SJCRH30 (cell line): ENCODE measurements around the gene RUVBL2. TPM values are rescaled to one million over a fixed set of nuclear protein-coding genes. Genes with fewer than 3 reads are reported as not detected.
A peak's percentile ranks its signal among the peaks of the same experiment; 100 is the strongest.

Experiments used
- DNase-seq, 2 experiments: peaks; one replicate each; pipeline ENCODE4 v3.0.0-alpha.2; 2015 to 2020
- H3K27ac ChIP-seq: fragments of 250-450 bp; sonication (Bioruptor Pico); 2 replicates; pipeline ENCODE4 v1.5.1; 2020; ENCODE audit warnings: mild to moderate bottlenecking, moderate library complexity
- H3K27me3 ChIP-seq: fragments of 250-450 bp; sonication (Bioruptor Pico); 2 replicates; pipeline ENCODE4 v1.5.1; 2020; ENCODE audit warnings: mild to moderate bottlenecking, moderate library complexity
- H3K36me3 ChIP-seq: fragments of 250-450 bp; sonication (Bioruptor Pico); 2 replicates; pipeline ENCODE4 v1.5.1; 2020; ENCODE audit warnings: mild to moderate bottlenecking, moderate library complexity
- H3K4me1 ChIP-seq: fragments of 250-450 bp; sonication (Bioruptor Pico); 2 replicates; pipeline ENCODE4 v1.5.1; 2020; ENCODE audit warnings: mild to moderate bottlenecking, moderate library complexity
- H3K4me3 ChIP-seq: fragments of 250-450 bp; sonication (Bioruptor Pico); 2 replicates; pipeline ENCODE4 v1.5.1; 2020; ENCODE audit warnings: mild to moderate bottlenecking, moderate library complexity
- H3K9me3 ChIP-seq: fragments of 250-450 bp; sonication (Bioruptor Pico); replicated peaks from 2 replicates; pipeline ENCODE4 v1.5.1; 2020; ENCODE audit warnings: mild to moderate bottlenecking, moderate library complexity
- total RNA-seq: library from RNA; depleted of rRNA; stranded (reverse); fragments of >200 nt; shearing (Covaris generic); gene quantifications from 2 replicates; pipeline ENCODE4 v1.2.3, GENCODE V29; 2014

RUVBL2 gene
- total RNA-seq, 1 experiment from 2014 or later, result 139 TPM

DNA sequence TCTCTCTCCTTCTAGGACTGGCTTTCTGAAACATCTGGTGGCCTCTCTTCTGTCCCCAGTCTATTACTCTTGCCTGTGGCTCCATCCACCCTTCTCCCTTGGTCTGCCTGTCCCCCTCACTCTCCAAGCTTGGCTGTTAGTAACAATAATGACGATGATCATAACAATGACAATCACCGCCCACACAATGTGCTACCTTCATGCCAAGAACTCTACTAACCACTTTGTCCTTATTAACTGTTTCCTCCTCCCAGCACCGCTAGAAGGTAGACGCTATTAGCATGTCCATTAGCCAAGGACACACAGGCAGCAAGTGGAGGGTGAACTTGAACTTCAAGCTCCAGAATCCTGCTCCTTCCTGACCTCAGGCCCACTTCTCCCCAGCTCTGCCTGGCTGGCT lies 3.3 kb upstream of the RUVBL2 start:
- Histone ChIP-seq H3K9me3 (no peaks in the 10 kb centered on the region), H3K36me3 (peaks cover 22% of the 10 kb centered on the region), H3K27me3 (no peaks in the 10 kb centered on the region), H3K27ac (peak overlapping the region; percentile 69), H3K4me3 (no peak overlapping the region), H3K4me1 (peaks cover 12% of the 10 kb centered on the region)
- DNase-seq, result no peak

DNA sequence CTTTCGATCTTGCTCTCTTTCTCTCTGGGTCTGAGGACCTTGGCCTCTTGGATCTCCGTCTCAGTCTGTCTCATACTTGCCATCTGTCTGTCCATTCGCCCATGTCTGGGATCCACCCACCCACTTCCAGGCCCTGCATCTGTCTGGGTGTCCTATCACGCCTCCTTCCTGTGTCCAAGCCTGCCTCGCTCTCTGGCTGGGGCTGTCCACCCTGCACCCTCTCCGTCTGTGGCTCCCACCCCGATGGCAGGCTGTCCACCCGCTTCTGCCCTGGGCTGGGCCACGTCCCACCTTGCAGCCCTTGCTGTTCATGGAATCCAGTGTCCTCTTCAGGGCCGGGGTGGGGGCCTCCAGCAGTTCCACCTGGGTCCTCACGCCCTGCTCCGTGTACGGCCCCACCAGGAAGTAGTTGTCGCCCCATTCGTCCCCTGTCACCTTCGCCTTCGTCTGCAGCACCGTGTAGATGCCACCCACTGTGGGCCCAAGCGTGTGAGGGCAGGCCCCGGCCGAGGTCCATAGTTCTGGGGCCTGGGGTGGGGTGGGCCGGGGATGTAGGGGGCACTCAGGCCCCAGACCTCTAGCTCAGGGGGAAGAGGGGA lies 2.6 kb upstream of the RUVBL2 start:
- no peak overlapping the region for H3K27ac ChIP-seq
- peaks cover 15% of the 10 kb centered on the region for H3K36me3 ChIP-seq
- H3K4me3 ChIP-seq, result no peak overlapping the region
- DNase-seq, result no peak
- H3K4me1 ChIP-seq, result peaks cover 12% of the 10 kb centered on the region
- no peaks in the 10 kb centered on the region for H3K9me3 ChIP-seq
- no peaks in the 10 kb centered on the region for H3K27me3 ChIP-seq

DNA sequence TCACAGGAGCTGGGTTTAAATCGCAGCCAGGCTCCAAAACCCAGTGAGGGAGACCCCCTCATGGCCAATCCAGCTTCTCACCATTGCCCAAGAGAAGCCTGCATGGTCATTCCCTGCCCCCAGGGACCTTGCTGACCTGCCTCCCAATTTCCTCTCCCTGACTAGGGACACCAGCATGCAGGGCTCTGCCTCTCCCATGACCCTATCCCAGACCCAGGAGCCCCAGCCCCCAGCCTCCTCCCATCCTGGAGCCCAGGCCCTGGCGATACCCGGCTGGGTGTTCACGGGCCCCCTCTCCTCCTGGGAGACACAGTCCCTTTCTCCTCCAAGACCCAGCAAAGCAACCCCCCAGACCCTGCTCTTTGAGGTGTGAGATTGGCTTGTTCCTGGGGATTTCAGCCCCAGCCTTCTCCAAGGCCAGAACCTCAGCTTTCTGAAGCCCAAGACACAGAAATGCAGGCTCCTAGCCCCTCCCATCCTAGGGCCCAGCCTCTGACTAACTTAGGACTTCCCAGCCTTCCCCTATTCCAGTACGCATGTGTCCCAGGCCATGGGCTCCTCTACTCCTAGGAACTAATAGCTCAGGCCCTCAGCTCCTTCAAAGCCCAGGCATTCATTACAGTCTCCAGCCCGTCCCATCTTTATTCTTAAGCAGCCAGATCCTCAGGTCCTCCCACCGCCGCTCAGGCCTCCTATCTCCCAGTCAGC lies 1.7 kb upstream of the RUVBL2 start:
- peaks cover 12% of the 10 kb centered on the region for H3K4me1 ChIP-seq
- no peaks in the 10 kb centered on the region for H3K27me3 ChIP-seq
- peaks cover 13% of the 10 kb centered on the region for H3K36me3 ChIP-seq
- peak overlapping the region; percentile 63 for H3K4me3 ChIP-seq
- peak; percentile 70 to 79 for DNase-seq
- H3K9me3 ChIP-seq, result no peaks in the 10 kb centered on the region
- H3K27ac ChIP-seq, result peak overlapping the region; percentile 54

DNA sequence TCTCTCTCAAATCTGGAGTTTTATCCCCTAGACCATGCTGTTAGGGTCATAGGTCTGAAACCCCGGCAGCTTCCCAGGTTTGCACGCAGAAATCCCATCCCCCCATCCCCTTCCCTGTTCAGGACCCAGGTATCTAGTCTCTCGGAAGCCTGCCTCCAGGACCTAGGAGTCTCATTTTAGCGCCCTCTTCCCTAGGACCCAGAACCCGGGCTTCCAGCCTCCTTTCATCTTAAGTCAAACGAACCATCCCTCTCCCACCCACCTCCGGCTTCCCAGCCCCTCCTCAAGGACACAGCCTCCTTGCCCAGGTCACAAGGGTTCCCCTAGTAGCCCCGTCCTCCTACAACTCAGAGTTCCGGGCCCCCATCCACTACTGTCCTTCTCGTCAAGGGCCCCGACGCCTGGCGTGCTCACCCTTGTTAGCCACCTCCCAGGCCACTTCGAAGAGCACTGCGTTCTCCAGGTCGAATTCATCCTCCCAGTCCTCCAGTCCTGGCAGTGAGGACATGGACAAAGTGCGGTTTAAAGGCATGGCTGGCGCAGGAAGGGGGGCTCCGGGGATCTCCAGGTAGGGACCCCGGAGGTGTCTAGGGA lies 1.0 kb upstream of the RUVBL2 start:
- DNase-seq, result no peak
- peaks cover 12% of the 10 kb centered on the region for H3K4me1 ChIP-seq
- peak overlapping the region; percentile 54 for H3K27ac ChIP-seq
- no peaks in the 10 kb centered on the region for H3K27me3 ChIP-seq
- peak overlapping the region; percentile 63 for H3K4me3 ChIP-seq
- no peaks in the 10 kb centered on the region for H3K9me3 ChIP-seq
- H3K36me3 ChIP-seq, result peaks cover 10% of the 10 kb centered on the region

DNA sequence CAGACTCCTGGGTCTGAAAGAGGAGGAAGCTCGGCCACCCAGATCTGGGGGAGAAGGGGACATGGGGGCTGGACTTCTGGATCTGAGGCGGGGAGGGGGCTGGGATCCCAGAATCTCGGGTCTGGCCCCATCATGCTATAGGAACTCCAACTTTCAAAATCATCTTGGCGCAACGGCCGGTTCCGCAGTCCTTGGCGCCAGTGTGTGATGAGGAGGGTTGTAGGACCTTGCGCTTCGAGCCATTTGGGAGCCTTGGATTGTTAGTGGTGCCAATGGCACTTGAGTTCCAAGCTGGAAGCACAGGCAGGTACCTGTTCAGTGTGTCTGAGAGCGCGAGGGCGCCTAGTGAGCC lies 324 bp downstream of the RUVBL2 start:
- Histone ChIP-seq H3K4me1 (peaks cover 12% of the 10 kb centered on the region), H3K27ac (peak overlapping the region; percentile 51), H3K4me3 (peak overlapping the region; percentile 63), H3K9me3 (no peaks in the 10 kb centered on the region), H3K36me3 (no peaks in the 10 kb centered on the region; the same call in 1 of the 2 replicates), H3K27me3 (no peaks in the 10 kb centered on the region)
- DNase-seq, result no peak

DNA sequence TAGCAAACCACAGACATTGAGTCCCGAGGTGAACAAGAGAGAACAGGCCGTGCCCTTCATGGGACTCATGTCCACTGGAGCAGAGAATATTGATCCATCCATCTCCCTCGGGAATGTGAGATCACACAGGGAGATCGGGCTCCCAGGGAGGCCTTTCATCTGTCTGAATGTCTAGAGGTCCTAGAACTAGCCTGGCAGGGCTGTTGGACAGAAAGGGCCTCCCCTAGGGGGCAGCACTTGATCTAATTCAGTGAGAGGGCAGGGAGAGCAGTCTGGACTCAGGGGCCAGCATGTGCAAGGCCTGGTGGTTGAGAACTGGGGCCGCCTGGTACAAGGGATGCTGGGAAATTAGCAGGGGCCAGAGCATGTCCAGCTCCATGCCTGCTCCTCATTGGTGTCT lies 4.3 kb downstream of the RUVBL2 start:
- Histone ChIP-seq H3K27ac (no peak overlapping the region), H3K36me3 (peaks cover 7% of the 10 kb centered on the region; the same call in 1 of the 2 replicates), H3K4me3 (no peak overlapping the region), H3K27me3 (no peaks in the 10 kb centered on the region), H3K9me3 (no peaks in the 10 kb centered on the region), H3K4me1 (no peaks in the 10 kb centered on the region)
- peak; percentile 81 to 84 for DNase-seq

DNA sequence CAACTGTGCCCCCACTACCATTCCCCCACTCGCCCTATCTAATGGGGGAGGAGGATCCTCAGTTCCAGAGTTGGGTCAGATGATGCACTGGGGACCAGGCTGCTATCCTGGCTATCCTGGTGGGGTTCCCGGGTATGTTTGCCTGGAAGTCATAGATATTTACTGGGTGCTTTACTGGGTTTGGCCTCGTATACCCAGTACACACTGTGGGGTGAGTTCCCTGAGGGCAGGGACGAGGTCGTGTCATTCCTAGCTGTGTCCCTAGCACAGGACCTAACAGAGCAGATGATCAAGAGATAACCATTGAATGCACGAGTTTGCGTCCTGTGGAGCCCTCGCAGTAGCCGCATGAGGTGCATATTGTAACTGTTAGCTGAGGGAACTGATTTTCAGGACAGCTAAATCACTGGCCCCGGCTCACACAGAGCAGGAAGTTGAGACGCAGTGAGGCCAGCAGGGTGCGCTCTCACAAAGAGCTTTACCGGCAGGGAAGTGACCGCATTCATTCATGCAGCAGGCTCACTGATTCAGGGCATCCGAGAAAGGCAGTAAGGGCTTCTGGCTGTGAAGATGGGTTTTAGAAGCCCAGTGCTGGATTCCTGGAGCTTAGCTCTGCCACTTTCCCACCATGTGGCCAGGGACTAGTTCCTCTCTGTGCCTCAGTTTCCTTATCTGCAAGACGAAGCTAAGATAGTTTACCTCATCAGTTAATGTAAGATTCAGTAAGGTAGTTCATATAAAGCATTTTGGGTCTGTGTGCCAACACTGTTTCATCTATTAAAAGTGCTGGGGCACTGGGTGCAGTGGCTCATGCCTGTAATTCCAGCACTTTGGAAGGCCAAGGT lies 6.0 kb downstream of the RUVBL2 start:
- Histone ChIP-seq H3K9me3 (no peaks in the 10 kb centered on the region), H3K4me3 (no peak overlapping the region), H3K27me3 (no peaks in the 10 kb centered on the region), H3K4me1 (no peaks in the 10 kb centered on the region), H3K36me3 (peaks cover 12% of the 10 kb centered on the region; the same call in 1 of the 2 replicates), H3K27ac (no peak overlapping the region)
- DNase-seq, result peak; percentile 48 to 59

DNA sequence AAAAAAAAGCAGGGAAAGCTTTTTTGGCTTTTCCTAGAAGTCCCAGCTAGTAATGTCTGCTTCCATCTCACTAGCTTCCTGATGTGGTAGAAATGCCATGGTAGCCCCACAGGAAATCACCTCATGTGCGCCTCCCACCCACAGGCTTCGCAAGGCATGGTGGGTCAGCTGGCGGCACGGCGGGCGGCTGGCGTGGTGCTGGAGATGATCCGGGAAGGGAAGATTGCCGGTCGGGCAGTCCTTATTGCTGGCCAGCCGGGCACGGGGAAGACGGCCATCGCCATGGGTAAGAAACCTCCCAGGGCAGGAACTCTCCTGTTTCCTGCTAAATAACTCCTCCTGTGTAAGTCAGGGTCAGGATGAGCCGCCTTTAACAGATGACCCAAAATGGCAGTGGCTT lies 10.4 kb downstream of the RUVBL2 start:
- no peak for DNase-seq
- no peaks in the 10 kb centered on the region for H3K27me3 ChIP-seq
- H3K36me3 ChIP-seq, result peaks cover 24% of the 10 kb centered on the region
- H3K27ac ChIP-seq, result no peak overlapping the region
- H3K4me1 ChIP-seq, result no peaks in the 10 kb centered on the region
- H3K9me3 ChIP-seq, result no peaks in the 10 kb centered on the region
- H3K4me3 ChIP-seq, result no peak overlapping the region

DNA sequence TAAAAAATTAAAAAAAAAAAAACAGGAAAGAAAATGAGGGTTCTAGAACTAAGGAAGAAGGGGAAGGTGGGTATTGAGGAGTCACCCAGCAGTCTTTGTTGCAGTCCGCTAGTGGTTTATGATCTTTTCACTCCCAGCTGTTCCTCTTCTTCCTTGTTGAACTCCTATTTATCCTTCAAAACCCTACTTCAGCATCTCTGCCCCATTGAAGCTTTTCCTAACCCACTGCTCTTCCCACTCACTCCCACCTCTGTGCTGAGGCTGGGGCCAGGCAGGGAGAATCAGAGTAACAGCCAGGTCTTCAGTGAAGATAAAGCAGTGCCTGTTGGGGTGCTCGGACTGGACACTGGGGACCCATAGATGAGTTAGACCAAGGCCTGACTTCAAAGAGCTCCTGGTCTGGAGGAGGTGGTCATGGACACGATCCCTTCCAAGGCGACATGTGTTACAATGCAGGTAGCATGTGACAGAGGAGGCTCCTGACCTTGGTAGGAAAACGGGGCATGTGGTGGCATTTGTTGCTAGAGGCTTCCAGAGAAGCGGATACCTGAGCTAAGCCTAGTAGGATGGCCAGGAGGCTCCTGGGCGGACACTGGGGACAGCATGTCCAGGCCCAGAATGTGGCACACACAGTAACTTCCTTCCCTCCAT lies 11.4 kb downstream of the RUVBL2 start:
- H3K9me3 ChIP-seq, result no peaks in the 10 kb centered on the region
- H3K27ac ChIP-seq, result no peak overlapping the region
- DNase-seq, result no peak
- no peaks in the 10 kb centered on the region for H3K27me3 ChIP-seq
- H3K4me1 ChIP-seq, result no peaks in the 10 kb centered on the region
- no peak overlapping the region for H3K4me3 ChIP-seq
- peaks cover 29% of the 10 kb centered on the region for H3K36me3 ChIP-seq

DNA sequence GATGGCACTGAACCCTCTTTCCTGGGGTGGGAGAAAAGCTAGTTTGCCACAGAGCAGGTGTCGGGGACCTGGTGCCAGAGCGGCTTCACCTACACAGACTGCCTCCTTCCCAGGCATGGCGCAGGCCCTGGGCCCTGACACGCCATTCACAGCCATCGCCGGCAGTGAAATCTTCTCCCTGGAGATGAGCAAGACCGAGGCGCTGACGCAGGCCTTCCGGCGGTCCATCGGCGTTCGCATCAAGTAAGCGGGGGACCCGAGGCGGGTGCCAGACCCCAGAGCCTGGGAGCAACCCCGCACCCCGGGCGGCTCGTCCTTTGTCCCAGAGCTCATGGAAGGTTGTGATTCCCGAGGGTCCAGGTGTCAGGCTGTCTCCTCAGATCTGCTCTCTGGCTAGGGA lies 13.2 kb downstream of the RUVBL2 start:
- no peak for DNase-seq
- H3K9me3 ChIP-seq, result no peaks in the 10 kb centered on the region
- H3K36me3 ChIP-seq, result peaks cover 37% of the 10 kb centered on the region
- no peak overlapping the region for H3K4me3 ChIP-seq
- H3K27me3 ChIP-seq, result no peaks in the 10 kb centered on the region
- H3K4me1 ChIP-seq, result no peaks in the 10 kb centered on the region
- H3K27ac ChIP-seq, result no peak overlapping the region

DNA sequence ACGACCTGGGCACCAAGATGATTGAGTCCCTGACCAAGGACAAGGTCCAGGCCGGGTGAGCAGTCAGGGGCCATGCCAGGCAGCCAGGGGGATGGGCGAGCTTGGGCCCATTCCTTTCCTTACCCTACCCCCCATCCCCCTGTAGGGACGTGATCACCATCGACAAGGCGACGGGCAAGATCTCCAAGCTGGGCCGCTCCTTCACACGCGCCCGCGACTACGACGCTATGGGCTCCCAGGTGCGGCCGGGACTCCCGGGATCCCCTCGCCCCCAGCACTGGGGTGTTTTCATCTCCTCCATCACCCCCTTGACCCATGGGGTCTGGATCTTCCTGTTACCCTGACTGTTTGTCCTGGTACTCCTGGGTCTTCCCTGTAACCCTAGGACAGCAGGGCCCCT lies 16.1 kb downstream of the RUVBL2 start:
- Histone ChIP-seq H3K4me1 (no peaks in the 10 kb centered on the region), H3K36me3 (peaks cover 31% of the 10 kb centered on the region), H3K27me3 (no peaks in the 10 kb centered on the region), H3K4me3 (no peak overlapping the region), H3K27ac (no peak overlapping the region), H3K9me3 (no peaks in the 10 kb centered on the region)
- DNase-seq, result no peak

DNA sequence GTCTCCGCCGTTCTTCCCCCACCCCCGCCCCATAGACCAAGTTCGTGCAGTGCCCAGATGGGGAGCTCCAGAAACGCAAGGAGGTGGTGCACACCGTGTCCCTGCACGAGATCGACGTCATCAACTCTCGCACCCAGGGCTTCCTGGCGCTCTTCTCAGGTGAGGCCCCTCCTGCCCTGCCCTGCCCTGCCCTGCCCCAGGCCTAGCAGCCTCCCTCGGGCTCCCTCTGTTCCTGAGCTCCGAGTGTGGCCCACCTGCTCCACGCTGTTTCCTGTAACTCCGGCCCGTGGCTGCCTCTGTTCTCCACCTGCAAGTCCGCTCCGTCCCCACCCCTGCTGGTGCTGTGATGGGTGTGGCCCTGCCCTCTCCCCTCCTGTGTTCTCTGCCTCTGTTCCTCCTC lies 16.8 kb downstream of the RUVBL2 start:
- H3K4me1 ChIP-seq, result no peaks in the 10 kb centered on the region
- no peaks in the 10 kb centered on the region for H3K27me3 ChIP-seq
- no peak overlapping the region for H3K27ac ChIP-seq
- peaks cover 35% of the 10 kb centered on the region for H3K36me3 ChIP-seq
- H3K9me3 ChIP-seq, result no peaks in the 10 kb centered on the region
- no peak for DNase-seq
- H3K4me3 ChIP-seq, result no peak overlapping the region

DNA sequence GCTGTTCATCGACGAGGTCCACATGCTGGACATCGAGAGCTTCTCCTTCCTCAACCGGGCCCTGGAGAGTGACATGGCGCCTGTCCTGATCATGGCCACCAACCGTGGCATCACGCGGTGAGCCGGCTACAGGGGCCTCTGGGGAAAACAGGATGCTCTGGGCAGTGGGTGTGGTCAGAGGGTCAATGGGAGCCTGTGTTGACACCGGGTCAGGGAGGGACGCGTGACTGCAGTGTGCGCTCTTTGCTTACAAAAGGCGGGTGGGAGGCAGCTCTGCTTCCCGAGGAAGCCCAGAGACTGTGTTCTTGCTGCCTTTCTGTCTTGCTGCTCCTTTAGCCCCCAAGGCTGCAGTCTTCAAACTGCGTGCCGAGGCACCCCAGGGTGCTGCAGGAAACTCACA lies 17.5 kb downstream of the RUVBL2 start:
- no peaks in the 10 kb centered on the region for H3K9me3 ChIP-seq
- no peak overlapping the region for H3K27ac ChIP-seq
- peaks cover 29% of the 10 kb centered on the region for H3K36me3 ChIP-seq
- no peak overlapping the region for H3K4me3 ChIP-seq
- no peak for DNase-seq
- no peaks in the 10 kb centered on the region for H3K4me1 ChIP-seq
- H3K27me3 ChIP-seq, result no peaks in the 10 kb centered on the region

DNA sequence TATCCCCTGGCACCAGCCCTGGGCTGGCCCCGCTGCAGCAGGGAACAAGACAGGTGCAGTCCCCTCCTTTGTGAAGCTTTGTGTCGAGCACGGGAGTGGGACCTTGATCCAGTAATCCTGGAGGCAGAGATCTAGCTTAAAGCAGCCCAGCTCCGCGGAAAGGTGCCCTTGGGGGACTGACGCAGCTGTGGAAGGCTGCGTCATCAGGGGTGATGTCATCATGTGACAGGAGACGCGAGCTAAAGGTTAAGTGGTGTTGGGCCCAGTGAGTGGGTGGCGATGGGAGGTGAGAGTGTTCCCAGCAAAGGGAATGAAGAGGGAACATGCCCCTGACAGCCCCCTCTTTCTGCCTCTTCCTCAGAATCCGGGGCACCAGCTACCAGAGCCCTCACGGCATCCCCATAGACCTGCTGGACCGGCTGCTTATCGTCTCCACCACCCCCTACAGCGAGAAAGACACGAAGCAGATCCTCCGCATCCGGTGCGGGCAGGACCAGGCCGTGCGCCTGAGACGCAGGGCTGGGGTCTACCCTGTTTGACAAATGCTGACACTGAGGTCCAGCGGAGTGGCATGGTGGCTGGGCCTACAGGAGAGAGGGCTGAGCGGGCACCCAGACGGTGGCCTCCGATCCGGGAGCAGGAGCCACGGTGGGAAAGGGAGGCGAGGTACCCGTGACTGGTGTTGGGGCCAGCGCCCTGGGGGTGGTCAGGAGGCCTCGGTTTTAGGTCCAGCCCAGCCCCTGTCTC lies 20.6 kb downstream of the RUVBL2 start:
- H3K36me3 ChIP-seq, result peaks cover 24% of the 10 kb centered on the region
- H3K9me3 ChIP-seq, result no peaks in the 10 kb centered on the region
- no peaks in the 10 kb centered on the region for H3K27me3 ChIP-seq
- DNase-seq, result no peak
- H3K27ac ChIP-seq, result no peak overlapping the region
- H3K4me3 ChIP-seq, result no peak overlapping the region
- H3K4me1 ChIP-seq, result no peaks in the 10 kb centered on the region
